GM19397 (cell line): ENCODE measurements around the gene SLC25A30.
"Not testable (repeated sequence)": the region's sequence is repeated elsewhere in the genome, so short reads cannot be mapped to it uniquely, and the experiment has no call there.

ENCODE experiments used
- ATAC-seq: cut with Tn5 transposase; IDR thresholded peaks from one replicate; pipeline ENCODE4 v1.9.1; 2021; ENCODE audit warnings: mild to moderate bottlenecking, moderate library complexity; ENCODE audit not compliant: unreplicated experiment

SLC25A30 gene

DNA sequence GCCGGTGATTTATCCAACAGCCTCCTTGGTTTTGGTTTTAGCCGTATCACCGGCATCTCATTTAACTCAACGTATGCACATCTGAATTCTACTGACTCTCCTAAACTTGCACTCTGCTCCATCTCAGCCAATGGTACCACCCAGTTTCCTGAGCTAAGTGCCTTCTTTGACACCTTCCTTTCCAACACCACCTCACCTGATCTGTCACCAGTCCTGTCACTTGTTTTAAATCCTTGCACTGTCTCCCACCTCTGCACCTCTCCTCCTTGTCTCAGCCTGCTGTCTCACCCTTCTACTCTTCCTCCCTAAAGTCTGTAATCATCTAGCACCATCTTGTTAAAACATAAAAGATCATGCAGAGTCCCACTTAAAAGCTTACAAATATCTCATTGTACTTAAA is 49.1 kb downstream of the SLC25A30 start:
- no peak for ATAC-seq

DNA sequence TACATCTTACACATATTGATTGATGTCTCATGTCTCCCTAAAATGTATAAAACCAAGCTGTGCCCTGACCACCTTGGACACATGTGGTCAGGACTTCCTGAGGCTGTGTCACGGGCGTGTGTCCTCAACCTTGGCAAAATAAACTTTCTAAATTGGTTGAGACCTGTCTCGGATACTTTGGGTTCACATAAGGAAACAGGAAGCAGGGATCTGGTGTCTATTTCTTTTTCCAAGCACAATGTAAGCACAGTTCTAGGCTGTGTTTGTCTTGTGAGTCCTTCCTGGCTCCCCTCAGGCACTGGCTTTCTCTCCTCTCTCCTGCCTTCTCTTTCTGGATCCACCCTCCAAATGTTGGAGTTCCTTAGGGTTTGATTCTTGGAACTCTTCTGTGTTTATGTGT is 49.6 kb downstream of the SLC25A30 start:
- no peak for ATAC-seq

DNA sequence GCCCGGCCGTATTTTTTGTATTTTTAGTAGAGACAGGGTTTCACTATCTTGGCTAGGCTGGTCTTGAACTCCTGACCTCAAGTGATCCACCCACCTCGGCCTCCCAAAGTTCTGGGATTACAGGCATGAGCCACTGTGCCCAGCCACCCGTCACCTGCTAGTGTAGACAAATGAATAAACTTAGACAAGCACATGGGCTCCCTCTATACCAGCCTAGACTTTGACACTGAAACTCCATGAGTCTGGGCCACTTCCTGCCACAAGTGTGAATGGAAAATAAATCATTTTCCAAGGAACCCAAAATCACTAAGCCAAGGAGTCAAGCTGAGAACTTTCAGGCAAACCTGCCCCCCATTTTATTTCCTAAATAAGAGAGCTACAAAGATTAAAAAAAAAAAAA is 50.2 kb downstream of the SLC25A30 start:
- ATAC-seq, result no peak

DNA sequence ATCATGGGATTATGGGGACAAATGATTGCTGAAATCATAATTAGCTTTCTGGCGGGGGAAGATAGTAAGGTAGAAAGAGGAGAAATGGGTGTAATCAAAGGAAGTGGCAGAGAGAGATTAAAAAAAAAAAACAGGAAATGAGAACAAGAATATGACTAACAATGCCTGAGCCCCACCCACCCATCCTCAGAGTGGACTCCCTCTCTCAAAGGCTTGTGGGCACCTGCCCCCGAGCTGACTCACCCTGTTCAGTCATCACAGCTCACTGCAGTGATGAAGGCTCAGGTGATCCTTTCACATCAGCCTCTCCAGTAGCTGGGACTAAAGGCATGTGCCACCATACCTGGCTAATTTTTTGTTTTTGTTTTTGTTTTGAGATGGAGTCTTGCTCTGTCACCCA is 50.8 kb downstream of the SLC25A30 start:
- peak; percentile 86 for ATAC-seq

DNA sequence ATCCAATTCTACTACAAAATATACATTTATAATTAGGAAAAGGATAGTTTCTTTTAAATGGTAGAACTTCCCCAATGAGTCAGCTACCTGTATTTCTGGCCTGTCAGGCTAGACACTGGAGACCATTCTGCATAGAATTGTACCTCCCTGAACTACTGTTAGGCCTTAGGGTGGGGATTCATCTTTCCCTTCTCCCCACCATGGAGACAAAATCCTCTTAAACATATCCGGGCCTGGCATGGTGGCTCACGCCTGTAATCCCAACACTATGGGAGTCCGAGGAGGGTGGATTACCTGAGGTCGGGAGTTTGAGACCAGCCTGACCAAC is 52.7 kb downstream of the SLC25A30 start:
- no peak for ATAC-seq

DNA sequence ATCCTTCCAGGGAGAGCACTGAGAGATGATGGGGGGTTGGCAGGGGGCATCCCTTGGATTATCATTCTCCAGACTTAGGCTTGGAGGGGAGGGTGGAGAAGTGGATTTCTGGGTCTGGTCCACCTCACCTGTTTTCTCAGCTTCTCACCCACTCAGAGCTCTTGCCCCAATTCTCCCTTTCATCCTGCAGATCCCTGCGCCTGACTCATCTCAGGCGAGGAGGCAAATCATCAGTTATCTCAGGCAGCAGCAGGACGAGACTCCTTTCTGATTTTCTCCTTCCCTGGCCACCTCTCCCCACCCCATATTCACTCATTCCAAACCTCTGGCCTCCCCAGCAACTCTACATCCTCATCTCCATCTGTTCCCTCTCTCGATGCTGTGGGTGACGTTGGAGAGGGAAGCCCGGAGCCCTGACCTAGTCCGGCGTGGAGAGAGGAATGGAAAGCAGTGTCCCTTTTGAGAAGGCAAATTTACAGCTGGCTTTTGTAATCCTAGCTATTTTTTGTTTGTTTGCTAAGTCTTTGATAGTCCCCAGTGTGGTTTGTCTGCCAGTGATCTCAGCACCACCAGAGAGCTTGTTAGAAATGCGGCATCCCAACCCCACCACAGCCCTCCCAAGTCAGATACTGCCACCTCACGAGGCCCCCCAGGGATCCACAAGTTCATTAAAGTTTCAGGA is 53.2 kb downstream of the SLC25A30 start:
- no peak for ATAC-seq

DNA sequence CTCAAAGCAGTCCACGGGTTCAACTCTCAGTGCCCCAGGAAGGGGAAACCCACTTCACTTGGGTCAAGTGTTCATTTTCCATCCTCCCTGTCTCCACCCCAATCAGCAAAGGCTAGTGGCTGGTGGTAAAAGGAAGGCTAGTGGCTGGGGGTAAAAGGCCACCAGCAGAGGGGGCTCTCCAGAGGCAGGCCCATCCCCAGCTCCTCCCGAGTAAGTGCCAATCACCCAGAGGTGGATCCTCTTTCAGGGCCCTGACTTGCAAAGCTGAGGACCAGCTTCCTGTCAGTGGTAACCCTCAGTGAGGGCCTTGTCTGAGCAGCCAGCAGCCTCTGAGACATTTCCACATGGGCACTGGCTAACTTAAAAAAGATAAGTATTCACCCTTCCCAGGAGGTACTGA is 55.2 kb downstream of the SLC25A30 start:
- no peak for ATAC-seq

DNA sequence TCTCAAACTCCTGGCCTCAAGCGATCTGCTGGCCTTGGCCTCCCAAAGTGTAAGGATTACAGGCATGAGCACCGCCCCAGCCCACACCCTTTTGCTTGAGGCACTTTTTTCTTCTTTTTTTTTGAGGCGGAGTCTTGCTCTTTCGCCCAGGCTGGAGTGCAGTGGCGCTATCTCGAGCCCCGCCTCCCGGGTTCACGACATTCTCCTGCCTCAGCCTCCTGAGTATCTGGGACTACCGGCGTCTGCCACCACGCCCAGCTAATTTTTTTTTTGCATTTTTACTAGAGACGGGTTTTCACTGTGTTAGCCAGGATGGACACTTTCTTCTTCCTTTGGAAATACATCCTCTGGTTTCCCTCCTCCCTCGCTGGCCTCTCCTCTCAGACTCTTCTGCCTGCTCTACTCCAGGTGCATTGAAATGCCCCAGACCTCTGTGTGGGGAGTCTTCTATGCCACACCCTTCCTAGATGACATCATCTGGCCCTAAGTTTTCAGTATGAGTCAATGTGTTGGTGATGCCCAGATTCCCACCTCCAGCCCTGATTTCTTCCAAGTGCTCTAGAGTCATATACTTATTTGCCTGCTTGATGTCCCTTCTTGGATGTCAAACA is 56.5 kb downstream of the SLC25A30 start:
- no peak for ATAC-seq

DNA sequence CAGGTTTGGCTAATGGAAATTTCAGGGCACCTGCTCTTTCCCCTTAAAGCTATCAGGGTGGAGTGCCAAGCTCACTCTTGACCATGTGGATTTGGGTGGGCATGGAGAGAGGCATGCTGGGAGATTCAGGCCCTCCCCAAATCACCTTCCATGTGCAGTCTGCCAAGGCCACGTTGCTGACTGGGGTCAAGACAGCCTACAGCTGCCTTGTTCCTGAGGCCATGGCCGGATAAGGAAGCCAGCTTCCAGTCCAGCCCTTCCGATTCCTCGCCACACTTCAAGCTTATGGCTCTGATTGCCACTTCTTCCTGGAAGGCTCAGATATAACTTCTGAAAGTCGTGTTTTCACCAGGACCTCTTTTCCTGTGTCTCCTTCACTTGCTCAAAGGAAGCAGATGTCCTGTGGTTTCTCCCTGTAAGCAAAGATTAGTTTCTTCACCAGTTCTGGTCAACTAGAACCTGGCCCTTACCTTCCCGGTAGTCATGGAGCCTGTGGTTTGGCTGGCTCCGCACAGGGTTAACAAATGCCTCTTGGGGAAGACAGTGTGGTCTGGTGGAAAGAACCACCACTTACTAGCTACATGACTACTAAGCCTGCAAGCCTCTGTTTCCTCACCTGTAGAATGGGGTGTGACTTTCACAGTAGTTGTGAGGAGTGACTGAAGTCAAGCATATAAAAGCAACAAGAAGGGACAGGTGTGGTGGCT is 61.1 kb downstream of the SLC25A30 start:
- ATAC-seq, result no peak

DNA sequence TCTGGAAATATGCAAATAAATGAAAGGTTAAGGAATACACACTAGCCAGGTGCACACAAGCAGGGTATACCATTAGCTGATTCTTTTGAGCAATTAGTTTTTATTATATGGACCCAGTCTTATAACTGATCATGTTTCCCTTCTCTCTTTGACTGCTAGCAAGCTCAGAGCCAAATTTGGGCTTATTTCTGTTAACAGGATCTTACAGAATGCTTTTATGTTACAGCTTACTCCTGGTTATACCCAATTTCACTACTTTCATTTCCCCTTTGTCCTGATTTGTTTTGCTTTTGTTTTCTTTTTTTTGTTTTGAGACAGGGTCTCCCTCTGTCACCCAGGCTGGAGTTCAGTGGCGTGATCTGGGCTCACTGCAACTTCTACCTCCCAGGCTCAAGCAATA is 64.3 kb downstream of the SLC25A30 start:
- ATAC-seq, result no peak

DNA sequence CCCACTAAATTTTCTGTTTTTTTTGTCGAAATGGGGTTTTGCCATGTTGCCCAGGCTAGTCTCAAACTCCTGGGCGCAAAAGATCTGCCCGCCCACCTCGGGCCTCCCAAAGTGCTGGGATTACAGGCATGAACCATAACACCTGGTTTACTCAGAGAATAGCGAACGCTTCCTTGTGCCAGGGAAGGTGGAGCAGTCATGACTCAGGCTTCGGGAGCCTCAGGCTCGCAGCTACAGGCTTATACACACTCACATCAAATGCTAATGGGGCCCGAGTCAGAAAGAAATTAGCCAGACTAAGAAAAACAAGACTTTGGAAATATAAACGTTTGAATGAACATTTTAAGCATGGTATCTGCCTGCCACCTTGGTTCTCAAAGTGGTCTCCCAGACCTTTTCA is 66.1 kb downstream of the SLC25A30 start:
- ATAC-seq, result no peak

DNA sequence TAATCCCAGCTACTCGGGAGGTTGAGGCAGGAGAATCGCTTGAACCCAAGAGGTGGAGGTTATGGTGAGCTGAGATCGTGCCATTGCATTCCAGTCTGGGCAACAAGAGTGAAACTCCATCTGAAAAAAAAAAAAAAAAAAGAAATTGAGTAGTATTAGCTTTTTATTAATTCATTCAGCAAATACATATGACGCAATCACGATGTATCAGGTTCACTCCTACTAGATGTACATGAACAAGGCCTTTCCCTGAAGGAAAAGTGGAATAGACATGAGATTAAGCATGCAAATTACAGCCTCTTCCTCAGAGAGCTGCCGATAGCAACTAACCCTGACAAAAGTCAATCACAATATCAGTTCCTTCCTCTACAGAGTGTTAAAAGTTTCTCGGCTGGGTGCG is 68.0 kb downstream of the SLC25A30 start:
- ATAC-seq, result no peak

DNA sequence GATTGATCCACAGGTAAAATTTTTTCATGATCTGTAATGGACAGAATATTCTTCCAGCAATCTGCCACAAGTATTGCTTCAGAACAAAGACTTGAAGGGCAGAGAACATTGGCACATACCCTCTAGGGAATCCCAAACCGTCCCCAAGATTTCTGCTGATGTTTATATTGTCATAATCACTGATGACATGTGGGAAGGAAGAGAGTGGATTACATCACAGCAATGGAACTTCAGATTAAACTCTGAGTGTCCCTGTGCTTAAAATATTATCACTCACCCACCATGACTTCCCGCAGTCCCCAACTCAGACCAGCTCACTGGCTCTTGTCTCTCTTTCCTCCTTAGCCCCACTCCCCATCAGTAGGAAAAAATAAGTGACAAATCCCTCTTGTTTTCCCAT is 68.7 kb downstream of the SLC25A30 start:
- ATAC-seq, result no peak

DNA sequence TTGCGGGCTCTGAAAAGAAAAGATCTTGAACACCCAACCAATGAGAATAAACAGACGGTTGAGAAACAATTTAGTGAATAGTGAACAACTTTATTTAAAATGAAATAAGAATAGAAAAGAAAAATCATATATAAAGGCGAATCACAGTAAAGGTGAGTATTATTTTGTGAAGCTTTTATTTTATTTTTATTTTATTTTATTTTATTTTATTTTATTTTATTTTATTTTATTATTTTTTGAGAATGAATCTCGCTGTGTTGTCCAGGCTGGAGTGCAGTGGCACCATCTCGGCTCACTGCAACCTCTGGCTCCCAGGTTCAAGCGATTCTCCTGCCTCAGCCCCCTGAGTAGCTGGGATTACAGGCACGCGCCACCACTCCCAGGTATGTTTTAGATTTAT is 74.1 kb downstream of the SLC25A30 start:
- ATAC-seq, result not testable (repeated sequence)
